Measurements from ENCODE around the gene SAMHD1. TPM values are rescaled to one million over a fixed set of nuclear protein-coding genes. Genes with fewer than 3 reads are reported as not detected.
A peak's percentile ranks its signal among the peaks of the same experiment; 100 is the strongest.

The SAMHD1 gene
- total and polyA plus RNA-seq, 2 of the 13 experiments (the other 11 are each of a cell fraction or from before 2014, with no cell fraction given), result 16.9 to 43.5 TPM

DNA sequence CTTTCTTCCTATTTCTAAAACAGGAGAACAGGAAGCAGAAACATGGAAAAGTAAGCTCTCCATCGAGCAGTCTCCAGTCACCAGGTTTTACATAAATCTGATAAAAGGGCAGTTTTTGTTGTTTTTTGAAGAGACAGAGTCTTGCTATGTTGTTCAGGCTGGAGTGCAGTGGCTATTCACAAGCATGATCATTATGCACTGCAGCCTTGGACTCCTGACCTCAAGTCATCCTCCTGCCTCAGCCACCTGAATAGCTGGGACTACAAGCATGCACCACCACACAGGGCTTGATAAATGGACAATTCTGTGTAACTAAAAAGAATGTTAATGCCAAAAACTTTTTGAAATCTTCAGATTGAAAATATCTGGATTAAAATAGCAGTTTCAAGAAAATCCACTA is 23.8 kb downstream of the SAMHD1 start (continued):
- TF ChIP-seq AHR (CRISPR knock-in tag; IDR thresholded peaks at IDR 0.05), result no peak
- no peak for TF ChIP-seq PHB2 (IDR thresholded peaks at IDR 0.05; ENCODE audit: partially characterized antibody)
- TF ChIP-seq NCOA2 (CRISPR knock-in tag; IDR thresholded peaks at IDR 0.05), result peak; percentile 63
- peak; percentile 83; the same call in 1 of the 2 replicates for TF ChIP-seq IRF2 (CRISPR knock-in tag; IDR thresholded peaks at IDR 0.05)
- no peak for TF ChIP-seq ZNF337 (CRISPR knock-in tag; IDR thresholded peaks at IDR 0.05; ENCODE audit: borderline replicate concordance, low read depth)
- TF ChIP-seq SIX4 (CRISPR knock-in tag; IDR thresholded peaks at IDR 0.05), result no peak
- TF ChIP-seq ZNF761 (CRISPR knock-in tag; conservative IDR thresholded peaks at IDR 0.05), result no peak
- TF ChIP-seq RORA (CRISPR knock-in tag; IDR thresholded peaks at IDR 0.05), result no peak
- no peak for TF ChIP-seq GTF2F1 (IDR thresholded peaks at IDR 0.05; ENCODE audit: low read length)
- no peak for TF ChIP-seq ZNF326 (CRISPR knock-in tag; IDR thresholded peaks at IDR 0.05; ENCODE audit: borderline replicate concordance)
- no peak for TF ChIP-seq AGO2 (optimal IDR thresholded peaks at IDR 0.05; ENCODE audit: low read depth, low read length)
- no peak for TF ChIP-seq CHCHD3 (CRISPR knock-in tag; IDR thresholded peaks at IDR 0.05)
- TF ChIP-seq, protein P1, sequence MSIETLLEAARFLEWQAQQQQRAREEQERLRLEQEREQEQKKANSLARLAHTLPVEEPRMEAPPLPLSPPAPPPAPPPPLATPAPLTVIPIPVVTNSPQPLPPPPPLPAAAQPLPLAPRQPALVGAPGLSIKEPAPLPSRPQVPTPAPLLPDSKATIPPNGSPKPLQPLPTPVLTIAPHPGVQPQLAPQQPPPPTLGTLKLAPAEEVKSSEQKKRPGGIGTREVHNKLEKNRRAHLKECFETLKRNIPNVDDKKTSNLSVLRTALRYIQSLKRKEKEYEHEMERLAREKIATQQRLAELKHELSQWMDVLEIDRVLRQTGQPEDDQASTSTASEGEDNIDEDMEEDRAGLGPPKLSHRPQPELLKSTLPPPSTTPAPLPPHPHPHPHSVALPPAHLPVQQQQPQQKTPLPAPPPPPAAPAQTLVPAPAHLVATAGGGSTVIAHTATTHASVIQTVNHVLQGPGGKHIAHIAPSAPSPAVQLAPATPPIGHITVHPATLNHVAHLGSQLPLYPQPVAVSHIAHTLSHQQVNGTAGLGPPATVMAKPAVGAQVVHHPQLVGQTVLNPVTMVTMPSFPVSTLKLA (IDR thresholded peaks at IDR 0.05), result no peak
- TF ChIP-seq POLR2G (IDR thresholded peaks at IDR 0.05; ENCODE audit: low read depth, low read length), result no peak
- TF ChIP-seq ZNF577 (CRISPR knock-in tag; IDR thresholded peaks at IDR 0.05; ENCODE audit: borderline replicate concordance, low read depth), result no peak
- TF ChIP-seq, protein P2, sequence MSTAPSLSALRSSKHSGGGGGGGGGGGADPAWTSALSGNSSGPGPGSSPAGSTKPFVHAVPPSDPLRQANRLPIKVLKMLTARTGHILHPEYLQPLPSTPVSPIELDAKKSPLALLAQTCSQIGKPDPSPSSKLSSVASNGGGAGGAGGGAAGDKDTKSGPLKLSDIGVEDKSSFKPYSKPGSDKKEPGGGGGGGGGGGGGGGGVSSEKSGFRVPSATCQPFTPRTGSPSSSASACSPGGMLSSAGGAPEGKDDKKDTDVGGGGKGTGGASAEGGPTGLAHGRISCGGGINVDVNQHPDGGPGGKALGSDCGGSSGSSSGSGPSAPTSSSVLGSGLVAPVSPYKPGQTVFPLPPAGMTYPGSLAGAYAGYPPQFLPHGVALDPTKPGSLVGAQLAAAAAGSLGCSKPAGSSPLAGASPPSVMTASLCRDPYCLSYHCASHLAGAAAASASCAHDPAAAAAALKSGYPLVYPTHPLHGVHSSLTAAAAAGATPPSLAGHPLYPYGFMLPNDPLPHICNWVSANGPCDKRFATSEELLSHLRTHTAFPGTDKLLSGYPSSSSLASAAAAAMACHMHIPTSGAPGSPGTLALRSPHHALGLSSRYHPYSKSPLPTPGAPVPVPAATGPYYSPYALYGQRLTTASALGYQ (CRISPR knock-in tag; IDR thresholded peaks at IDR 0.05), result no peak
- TF ChIP-seq, protein P3, sequence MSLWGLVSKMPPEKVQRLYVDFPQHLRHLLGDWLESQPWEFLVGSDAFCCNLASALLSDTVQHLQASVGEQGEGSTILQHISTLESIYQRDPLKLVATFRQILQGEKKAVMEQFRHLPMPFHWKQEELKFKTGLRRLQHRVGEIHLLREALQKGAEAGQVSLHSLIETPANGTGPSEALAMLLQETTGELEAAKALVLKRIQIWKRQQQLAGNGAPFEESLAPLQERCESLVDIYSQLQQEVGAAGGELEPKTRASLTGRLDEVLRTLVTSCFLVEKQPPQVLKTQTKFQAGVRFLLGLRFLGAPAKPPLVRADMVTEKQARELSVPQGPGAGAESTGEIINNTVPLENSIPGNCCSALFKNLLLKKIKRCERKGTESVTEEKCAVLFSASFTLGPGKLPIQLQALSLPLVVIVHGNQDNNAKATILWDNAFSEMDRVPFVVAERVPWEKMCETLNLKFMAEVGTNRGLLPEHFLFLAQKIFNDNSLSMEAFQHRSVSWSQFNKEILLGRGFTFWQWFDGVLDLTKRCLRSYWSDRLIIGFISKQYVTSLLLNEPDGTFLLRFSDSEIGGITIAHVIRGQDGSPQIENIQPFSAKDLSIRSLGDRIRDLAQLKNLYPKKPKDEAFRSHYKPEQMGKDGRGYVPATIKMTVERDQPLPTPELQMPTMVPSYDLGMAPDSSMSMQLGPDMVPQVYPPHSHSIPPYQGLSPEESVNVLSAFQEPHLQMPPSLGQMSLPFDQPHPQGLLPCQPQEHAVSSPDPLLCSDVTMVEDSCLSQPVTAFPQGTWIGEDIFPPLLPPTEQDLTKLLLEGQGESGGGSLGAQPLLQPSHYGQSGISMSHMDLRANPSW (CRISPR knock-in tag; IDR thresholded peaks at IDR 0.05; ENCODE audit: borderline replicate concordance), result no peak
- TF ChIP-seq TOPORS (CRISPR knock-in tag; IDR thresholded peaks at IDR 0.05), result no peak
- no peak for TF ChIP-seq SNAI1 (CRISPR knock-in tag; IDR thresholded peaks at IDR 0.05; ENCODE audit: borderline replicate concordance)
- no peak for TF ChIP-seq KDM5A (IDR thresholded peaks at IDR 0.05; ENCODE audit: borderline replicate concordance, low read length)
- TF ChIP-seq STAT5B (CRISPR knock-in tag; IDR thresholded peaks at IDR 0.05), result no peak
- TF ChIP-seq, protein P4, sequence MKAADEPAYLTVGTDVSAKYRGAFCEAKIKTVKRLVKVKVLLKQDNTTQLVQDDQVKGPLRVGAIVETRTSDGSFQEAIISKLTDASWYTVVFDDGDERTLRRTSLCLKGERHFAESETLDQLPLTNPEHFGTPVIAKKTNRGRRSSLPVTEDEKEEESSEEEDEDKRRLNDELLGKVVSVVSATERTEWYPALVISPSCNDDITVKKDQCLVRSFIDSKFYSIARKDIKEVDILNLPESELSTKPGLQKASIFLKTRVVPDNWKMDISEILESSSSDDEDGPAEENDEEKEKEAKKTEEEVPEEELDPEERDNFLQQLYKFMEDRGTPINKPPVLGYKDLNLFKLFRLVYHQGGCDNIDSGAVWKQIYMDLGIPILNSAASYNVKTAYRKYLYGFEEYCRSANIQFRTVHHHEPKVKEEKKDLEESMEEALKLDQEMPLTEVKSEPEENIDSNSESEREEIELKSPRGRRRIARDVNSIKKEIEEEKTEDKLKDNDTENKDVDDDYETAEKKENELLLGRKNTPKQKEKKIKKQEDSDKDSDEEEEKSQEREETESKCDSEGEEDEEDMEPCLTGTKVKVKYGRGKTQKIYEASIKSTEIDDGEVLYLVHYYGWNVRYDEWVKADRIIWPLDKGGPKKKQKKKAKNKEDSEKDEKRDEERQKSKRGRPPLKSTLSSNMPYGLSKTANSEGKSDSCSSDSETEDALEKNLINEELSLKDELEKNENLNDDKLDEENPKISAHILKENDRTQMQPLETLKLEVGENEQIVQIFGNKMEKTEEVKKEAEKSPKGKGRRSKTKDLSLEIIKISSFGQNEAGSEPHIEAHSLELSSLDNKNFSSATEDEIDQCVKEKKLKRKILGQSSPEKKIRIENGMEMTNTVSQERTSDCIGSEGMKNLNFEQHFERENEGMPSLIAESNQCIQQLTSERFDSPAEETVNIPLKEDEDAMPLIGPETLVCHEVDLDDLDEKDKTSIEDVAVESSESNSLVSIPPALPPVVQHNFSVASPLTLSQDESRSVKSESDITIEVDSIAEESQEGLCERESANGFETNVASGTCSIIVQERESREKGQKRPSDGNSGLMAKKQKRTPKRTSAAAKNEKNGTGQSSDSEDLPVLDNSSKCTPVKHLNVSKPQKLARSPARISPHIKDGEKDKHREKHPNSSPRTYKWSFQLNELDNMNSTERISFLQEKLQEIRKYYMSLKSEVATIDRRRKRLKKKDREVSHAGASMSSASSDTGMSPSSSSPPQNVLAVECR (CRISPR knock-in tag; IDR thresholded peaks at IDR 0.05; ENCODE audit: borderline replicate concordance), result peak; percentile 50; the same call in 1 of the 2 replicates
